Endothelial cell (in vitro differentiated cells): ENCODE measurements around the gene TRPM4. TPM values are rescaled to one million over a fixed set of nuclear protein-coding genes. Genes with fewer than 3 reads are reported as not detected.

Experiments used
- DNase-seq: peaks from one replicate; pipeline ENCODE4 v3.0.0; 2021; ENCODE audit warnings: low spot score
- H3K27ac Mint-ChIP-seq: one replicate; pipeline ENCODE4 v1.8.0; 2021; ENCODE audit warnings: mixed read lengths, inconsistent platforms; ENCODE audit not compliant: unreplicated experiment
- H3K27me3 Mint-ChIP-seq: one replicate; pipeline ENCODE4 v1.8.0; 2021; ENCODE audit warnings: mild to moderate bottlenecking, moderate library complexity, mixed read lengths, inconsistent platforms; ENCODE audit not compliant: unreplicated experiment
- H3K36me3 Mint-ChIP-seq: one replicate; pipeline ENCODE4 v1.8.0; 2021; ENCODE audit warnings: mild to moderate bottlenecking, low read depth, mixed read lengths, inconsistent platforms; ENCODE audit not compliant: unreplicated experiment
- H3K4me1 Mint-ChIP-seq: one replicate; pipeline ENCODE4 v1.8.0; 2021; ENCODE audit warnings: mild to moderate bottlenecking, mixed read lengths, inconsistent platforms; ENCODE audit not compliant: unreplicated experiment
- H3K4me3 Mint-ChIP-seq: one replicate; pipeline ENCODE4 v1.8.0; 2021; ENCODE audit warnings: mild to moderate bottlenecking, mixed read lengths, inconsistent platforms; ENCODE audit not compliant: unreplicated experiment
- H3K9me3 Mint-ChIP-seq: one replicate; pipeline ENCODE4 v1.8.0; 2021; ENCODE audit warnings: mixed read lengths, inconsistent platforms; ENCODE audit not compliant: unreplicated experiment
- CTCF ChIP-seq: fragments of 200-600 bp; sonication (generic); IDR thresholded peaks from one replicate; pipeline ENCODE4 v1.5.0; 2021; ENCODE audit warnings: antibody characterized with exemption; ENCODE audit not compliant: unreplicated experiment
- total RNA-seq: library from RNA; stranded (reverse); fragmentation: NEBNext Ultra II Directional; extraction: Animal tissue kit (Norgen Biotek cat#: 25700); gene quantifications from one replicate; pipeline ENCODE4 v1.2.1, GENCODE V29; 2021; ENCODE audit not compliant: unreplicated experiment

Gene TRPM4
- total RNA-seq, 1 donor from 2014 or later: 75.3 TPM

- TF ChIP-seq CTCF: no peak
- Mint-ChIP-seq H3K36me3 (peaks cover 5% of the 10 kb centered on the region), H3K4me1 (peaks cover 8% of the 10 kb centered on the region), H3K27me3 (peaks cover 16% of the 10 kb centered on the region), H3K27ac (no peak overlapping the region), H3K4me3 (no peak overlapping the region), H3K9me3 (no peaks in the 10 kb centered on the region)
- DNase-seq: no peak
Observed at GRCh38 chr19:49132974-49133609, 24.5 kb upstream of the TRPM4 start.

- no peak for DNase-seq
- H3K27ac Mint-ChIP-seq: no peak overlapping the region
- H3K4me1 Mint-ChIP-seq: peaks cover 2% of the 10 kb centered on the region
- peaks cover 12% of the 10 kb centered on the region for H3K27me3 Mint-ChIP-seq
- no peaks in the 10 kb centered on the region for H3K9me3 Mint-ChIP-seq
- H3K36me3 Mint-ChIP-seq: peaks cover 3% of the 10 kb centered on the region
- no peak for TF ChIP-seq CTCF
- no peak overlapping the region for H3K4me3 Mint-ChIP-seq
Observed at GRCh38 chr19:49133621-49134454, 23.8 kb upstream of the TRPM4 start.

DNA sequence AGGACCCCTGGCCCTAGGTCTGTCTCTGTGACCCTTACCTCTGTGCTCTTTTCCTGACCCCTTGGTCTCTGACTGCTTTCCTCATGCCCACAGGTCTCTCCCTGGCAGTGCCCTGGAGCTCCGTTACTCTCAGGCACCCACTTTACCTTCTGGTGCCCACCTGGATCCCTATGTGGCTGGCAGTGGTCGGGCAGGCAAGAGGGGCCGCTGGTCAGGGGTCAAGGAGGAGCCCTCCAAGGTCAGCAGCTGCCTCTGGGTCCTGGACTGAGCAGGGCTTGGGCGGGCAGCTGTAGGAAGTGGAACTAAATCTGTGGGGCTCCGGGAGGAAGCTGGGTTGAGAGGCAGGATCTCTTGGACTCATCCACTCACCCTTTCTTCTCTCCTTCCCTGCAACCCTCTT is 21.9 kb upstream of the TRPM4 start:
- Mint-ChIP-seq H3K27me3 (peaks cover 11% of the 10 kb centered on the region), H3K4me1 (no peaks in the 10 kb centered on the region), H3K36me3 (no peaks in the 10 kb centered on the region), H3K27ac (no peak overlapping the region), H3K4me3 (no peak overlapping the region), H3K9me3 (no peaks in the 10 kb centered on the region)
- TF ChIP-seq CTCF: no peak
- DNase-seq: no peak

DNA sequence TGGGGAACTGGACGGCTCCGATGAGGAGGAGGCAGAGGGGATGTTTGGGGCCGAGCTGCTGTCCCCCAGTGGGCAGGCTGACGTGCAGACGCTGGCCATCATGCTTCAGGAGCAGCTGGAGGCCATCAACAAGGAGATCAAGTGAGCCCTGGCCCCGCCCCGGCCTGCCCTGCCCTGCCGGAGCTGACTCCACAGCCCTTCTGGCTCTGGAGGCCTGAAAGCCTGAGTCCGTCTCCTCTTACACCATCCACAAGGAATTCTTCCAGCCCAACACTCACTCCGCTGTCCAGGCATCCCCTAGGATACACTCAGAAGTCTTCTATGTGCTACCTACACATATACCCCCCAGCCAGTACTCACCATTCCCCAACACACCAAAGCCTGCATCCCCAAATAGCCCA is 20.8 kb upstream of the TRPM4 start:
- Mint-ChIP-seq H3K27me3 (peaks cover 10% of the 10 kb centered on the region), H3K36me3 (no peaks in the 10 kb centered on the region), H3K27ac (no peak overlapping the region), H3K4me1 (no peaks in the 10 kb centered on the region), H3K4me3 (no peak overlapping the region), H3K9me3 (no peaks in the 10 kb centered on the region)
- TF ChIP-seq CTCF: no peak
- no peak for DNase-seq

DNA sequence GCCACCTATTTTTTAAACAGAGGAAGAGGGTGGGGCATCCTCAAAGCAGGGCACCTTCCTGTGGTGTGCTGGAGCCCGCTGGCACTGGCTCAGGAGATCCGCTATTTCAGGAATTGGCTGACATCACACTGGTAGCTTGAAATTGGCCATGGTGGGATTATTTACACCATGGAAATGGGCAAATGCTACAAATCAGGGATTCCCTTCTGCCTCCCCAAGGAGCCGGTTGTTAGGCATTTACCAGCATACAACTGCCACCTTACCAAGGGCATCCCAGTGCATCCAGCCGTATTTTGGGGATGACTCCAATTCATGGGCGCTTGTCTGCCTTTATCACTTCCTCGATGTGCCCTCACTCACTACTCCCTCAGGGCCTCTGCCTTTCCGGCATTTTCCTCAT is 16.6 kb upstream of the TRPM4 start:
- Mint-ChIP-seq H3K27ac (no peak overlapping the region), H3K27me3 (peaks cover 13% of the 10 kb centered on the region), H3K36me3 (no peaks in the 10 kb centered on the region), H3K9me3 (no peaks in the 10 kb centered on the region), H3K4me1 (peaks cover 14% of the 10 kb centered on the region), H3K4me3 (peak overlapping the region; percentile 3)
- DNase-seq: no peak
- TF ChIP-seq CTCF: no peak
